ENCODE measurements around the gene TSSK1B. TPM values are rescaled to one million over a fixed set of nuclear protein-coding genes. Genes with fewer than 3 reads are reported as not detected.
"Not testable (repeated sequence)": the region's sequence is repeated elsewhere in the genome, so short reads cannot be mapped to it uniquely, and the experiment has no call there.

Gene TSSK1B
- total RNA-seq, 6 experiments from 2014 or later: not detected

DNA sequence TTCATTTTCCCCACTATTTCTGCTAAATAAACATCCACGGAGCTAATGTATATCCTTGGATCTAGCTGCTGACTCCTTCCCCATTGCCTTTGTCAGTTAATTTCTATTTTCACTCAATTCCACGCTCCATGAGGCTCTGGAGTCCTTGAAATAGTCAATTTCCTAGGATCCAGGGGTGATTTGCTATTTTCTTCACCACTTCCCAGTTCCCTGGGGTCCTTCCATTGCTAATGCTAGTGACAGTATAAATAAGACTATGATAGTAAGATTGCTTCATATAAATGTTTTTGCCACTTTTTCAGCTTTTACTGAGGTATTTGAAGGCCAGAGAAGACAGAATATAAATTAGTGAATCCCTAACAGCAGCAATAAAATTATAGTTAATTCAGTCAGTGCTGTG, 13.1 kb downstream of the TSSK1B start:
- H3K36me3 ChIP-seq: no peaks in the 10 kb centered on the region
- no peak for TF ChIP-seq POLR2A (IDR thresholded peaks at IDR 0.05)
- TF ChIP-seq, protein P1, sequence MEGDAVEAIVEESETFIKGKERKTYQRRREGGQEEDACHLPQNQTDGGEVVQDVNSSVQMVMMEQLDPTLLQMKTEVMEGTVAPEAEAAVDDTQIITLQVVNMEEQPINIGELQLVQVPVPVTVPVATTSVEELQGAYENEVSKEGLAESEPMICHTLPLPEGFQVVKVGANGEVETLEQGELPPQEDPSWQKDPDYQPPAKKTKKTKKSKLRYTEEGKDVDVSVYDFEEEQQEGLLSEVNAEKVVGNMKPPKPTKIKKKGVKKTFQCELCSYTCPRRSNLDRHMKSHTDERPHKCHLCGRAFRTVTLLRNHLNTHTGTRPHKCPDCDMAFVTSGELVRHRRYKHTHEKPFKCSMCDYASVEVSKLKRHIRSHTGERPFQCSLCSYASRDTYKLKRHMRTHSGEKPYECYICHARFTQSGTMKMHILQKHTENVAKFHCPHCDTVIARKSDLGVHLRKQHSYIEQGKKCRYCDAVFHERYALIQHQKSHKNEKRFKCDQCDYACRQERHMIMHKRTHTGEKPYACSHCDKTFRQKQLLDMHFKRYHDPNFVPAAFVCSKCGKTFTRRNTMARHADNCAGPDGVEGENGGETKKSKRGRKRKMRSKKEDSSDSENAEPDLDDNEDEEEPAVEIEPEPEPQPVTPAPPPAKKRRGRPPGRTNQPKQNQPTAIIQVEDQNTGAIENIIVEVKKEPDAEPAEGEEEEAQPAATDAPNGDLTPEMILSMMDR (IDR thresholded peaks at IDR 0.05): no peak
- no peak for DNase-seq
- intact Hi-C loops (cut with DNase I): no loop called here
- H3K4me1 ChIP-seq: peaks cover 0 to 8% (median 0%) of the 10 kb centered on the region in 4 donors
- WGBS (ENCODE audit: insufficient coverage, low coverage, low lambda C conversion rate, missing lambda C conversion rate): 85% methylated on average over 2 of the region's 2 CpGs
- no peaks in the 10 kb centered on the region for H3K27me3 ChIP-seq
- H3K9me3 ChIP-seq: no peaks in the 10 kb centered on the region
- H3K4me3 ChIP-seq: no peak overlapping the region
- H3K27ac ChIP-seq: no peak overlapping the region
- no peak for ATAC-seq

- TF ChIP-seq POLR2A (IDR thresholded peaks at IDR 0.05): no peak
- TF ChIP-seq, protein P1 (IDR thresholded peaks at IDR 0.05): no peak
- ATAC-seq (no peak), DNase-seq (no peak)
- Histone ChIP-seq H3K4me1 (peaks cover 0 to 5% (median 3%) of the 10 kb centered on the region in 4 donors), H3K27ac (no peak overlapping the region), H3K36me3 (no peaks in the 10 kb centered on the region), H3K27me3 (no peaks in the 10 kb centered on the region), H3K9me3 (no peaks in the 10 kb centered on the region), H3K4me3 (no peak overlapping the region)
- 83% methylated on average over 4 of the region's 6 CpGs for WGBS (ENCODE audit: insufficient coverage, low coverage, low lambda C conversion rate, missing lambda C conversion rate)
- intact Hi-C loops (cut with DNase I): no loop called here
Measured at GRCh38 chr5:113405530-113405929, 29.3 kb downstream of the TSSK1B start.

- no peak overlapping the region for H3K4me3 ChIP-seq
- no peaks in the 10 kb centered on the region for H3K36me3 ChIP-seq
- DNase-seq (peak in 1 of 3 donors; percentile 47), ATAC-seq (peak; percentile 81 to 96 (median 87))
- no peak for TF ChIP-seq POLR2A (IDR thresholded peaks at IDR 0.05)
- TF ChIP-seq, protein P1 (IDR thresholded peaks at IDR 0.05): no peak
- H3K27ac ChIP-seq: no peak overlapping the region
- no peaks in the 10 kb centered on the region for H3K27me3 ChIP-seq
- 18% methylated on average over 2 of the region's 2 CpGs for WGBS (ENCODE audit: insufficient coverage, low coverage, low lambda C conversion rate, missing lambda C conversion rate)
- H3K4me1 ChIP-seq: peaks cover 0 to 5% (median 3%) of the 10 kb centered on the region in 4 donors
- no peaks in the 10 kb centered on the region for H3K9me3 ChIP-seq
- intact Hi-C loops (cut with DNase I): no loop called here
Measured at GRCh38 chr5:113404269-113404668, 30.5 kb downstream of the TSSK1B start.

DNA sequence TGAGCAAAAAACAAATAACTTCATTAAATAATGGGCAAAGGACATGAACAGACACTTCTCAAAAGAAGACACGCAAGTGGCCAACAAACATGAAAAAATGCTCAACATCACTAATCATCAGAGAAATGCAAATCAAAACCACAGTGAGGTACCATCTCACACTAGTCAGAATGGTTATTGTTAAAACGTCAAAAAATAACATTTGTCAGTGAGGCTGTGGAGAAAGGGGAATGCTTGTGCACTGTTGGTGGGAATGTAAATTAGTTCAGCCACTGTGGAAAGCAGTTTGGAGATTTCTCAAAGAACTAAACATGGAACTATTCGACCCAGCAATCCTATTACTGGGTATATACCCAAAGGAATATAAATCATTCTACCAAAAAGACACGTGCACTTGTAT, 36.8 kb downstream of the TSSK1B start:
- H3K27ac ChIP-seq; H3K4me3 ChIP-seq; H3K27me3 ChIP-seq; H3K4me1 ChIP-seq; ATAC-seq; H3K9me3 ChIP-seq; DNase-seq; intact Hi-C loops (cut with DNase I); H3K36me3 ChIP-seq: not testable (repeated sequence)
- 71% methylated on average over 3 of the region's 4 CpGs for WGBS (ENCODE audit: insufficient coverage, low coverage, low lambda C conversion rate, missing lambda C conversion rate)

- DNase-seq (no peak), ATAC-seq (no peak)
- H3K4me1 ChIP-seq: no peaks in the 10 kb centered on the region
- no peak overlapping the region for H3K27ac ChIP-seq
- H3K27me3 ChIP-seq: no peaks in the 10 kb centered on the region
- no peaks in the 10 kb centered on the region for H3K36me3 ChIP-seq
- intact Hi-C loops (cut with DNase I): no loop called here
- H3K9me3 ChIP-seq: no peaks in the 10 kb centered on the region
- TF ChIP-seq, protein P1 (IDR thresholded peaks at IDR 0.05): no peak
- no peak for TF ChIP-seq POLR2A (IDR thresholded peaks at IDR 0.05)
- WGBS (ENCODE audit: insufficient coverage, low coverage, low lambda C conversion rate, missing lambda C conversion rate): 68% methylated on average over 3 of the region's 3 CpGs
- no peak overlapping the region for H3K4me3 ChIP-seq
Measured at GRCh38 chr5:113397046-113397445, 37.7 kb downstream of the TSSK1B start.

Data from right lobe of liver (tissue), 6 donors.